Right atrium auricular region (tissue), 2 donors: ENCODE data around the gene BCL2A1. TPM values are rescaled to one million over a fixed set of nuclear protein-coding genes. Genes with fewer than 3 reads are reported as not detected.

Experiments used
- DNase-seq: peaks from one replicate; pipeline ENCODE4 v3.0.0-alpha.2; 2019; ENCODE audit warnings: low spot score
- H3K27ac ChIP-seq, 2 donors: fragments of 200-600 bp; sonication (generic); 1 replicate in 1 of 2; 2 replicates in 1 of 2; pipeline ENCODE4 v1.5.1; 2016 to 2019
- H3K27me3 ChIP-seq, 2 donors: fragments of 200-600 bp; sonication (generic); one replicate each; pipeline versions ENCODE4 v1.5.1 to v1.6.0; 2017 to 2019
- H3K36me3 ChIP-seq: fragments of 200-600 bp; sonication (generic); one replicate; pipeline ENCODE4 v1.5.1; 2016
- H3K4me1 ChIP-seq, 2 donors: fragments of 200-600 bp; sonication (generic); one replicate each; pipeline versions ENCODE4 v1.5.1 to v1.6.0; 2017 to 2019
- H3K4me3 ChIP-seq, 2 donors: fragments of 200-600 bp; sonication (generic); 1 replicate in 1 of 2; 2 replicates in 1 of 2; pipeline ENCODE4 v1.5.1; 2017 to 2019; ENCODE audit warnings: mild to moderate bottlenecking in 1 of 2, moderate library complexity in 1 of 2
- H3K9me3 ChIP-seq, 2 donors: fragments of 200-600 bp; sonication (generic); one replicate each; pipeline ENCODE4 v1.5.1; 2019
- CTCF ChIP-seq, 2 donors: fragments of 200-600 bp; sonication (generic); IDR thresholded peaks; one replicate each; pipeline ENCODE4 v1.5.1; 2019; ENCODE audit warnings: antibody characterized with exemption in 2 of 2
- total RNA-seq, 2 donors: library from RNA; depleted of rRNA; stranded (reverse); fragments of >200 nt; gene quantifications; one replicate each; pipeline ENCODE4 v1.1.0, GENCODE V29; 2016

Gene BCL2A1
- total RNA-seq, 2 donors from 2014 or later: 1.5 to 3.1 TPM

GRCh38 chr15:79957741-79958140 is 13.3 kb downstream of the BCL2A1 start:
- DNase-seq: no peak
- H3K9me3 ChIP-seq: no peaks in the 10 kb centered on the region
- H3K36me3 ChIP-seq: no peaks in the 10 kb centered on the region
- no peak overlapping the region for H3K4me3 ChIP-seq
- H3K27me3 ChIP-seq: no peaks in the 10 kb centered on the region
- H3K27ac ChIP-seq: no peak overlapping the region
- H3K4me1 ChIP-seq: no peaks in the 10 kb centered on the region
- no peak for TF ChIP-seq CTCF (IDR thresholded peaks at IDR 0.05)

GRCh38 chr15:79956354-79956939 is 14.5 kb downstream of the BCL2A1 start:
- no peaks in the 10 kb centered on the region for H3K36me3 ChIP-seq
- no peak for TF ChIP-seq CTCF (IDR thresholded peaks at IDR 0.05)
- no peak overlapping the region for H3K4me3 ChIP-seq
- DNase-seq: no peak
- H3K9me3 ChIP-seq: no peaks in the 10 kb centered on the region
- no peaks in the 10 kb centered on the region for H3K27me3 ChIP-seq
- no peak overlapping the region for H3K27ac ChIP-seq
- no peaks in the 10 kb centered on the region for H3K4me1 ChIP-seq

- Histone ChIP-seq H3K4me1 (no peaks in the 10 kb centered on the region), H3K9me3 (no peaks in the 10 kb centered on the region), H3K36me3 (no peaks in the 10 kb centered on the region), H3K27ac (no peak overlapping the region), H3K4me3 (no peak overlapping the region), H3K27me3 (no peaks in the 10 kb centered on the region)
- no peak for DNase-seq
- TF ChIP-seq CTCF (IDR thresholded peaks at IDR 0.05): no peak
Measured at GRCh38 chr15:79954661-79955060, 16.3 kb downstream of the BCL2A1 start.

GRCh38 chr15:79953951-79954444 is 17.0 kb downstream of the BCL2A1 start:
- no peak overlapping the region for H3K27ac ChIP-seq
- no peaks in the 10 kb centered on the region for H3K4me1 ChIP-seq
- no peaks in the 10 kb centered on the region for H3K9me3 ChIP-seq
- DNase-seq: no peak
- H3K36me3 ChIP-seq: no peaks in the 10 kb centered on the region
- no peak for TF ChIP-seq CTCF (IDR thresholded peaks at IDR 0.05)
- H3K4me3 ChIP-seq: no peak overlapping the region
- no peaks in the 10 kb centered on the region for H3K27me3 ChIP-seq

- no peak overlapping the region for H3K4me3 ChIP-seq
- no peak for DNase-seq
- H3K36me3 ChIP-seq: no peaks in the 10 kb centered on the region
- no peaks in the 10 kb centered on the region for H3K27me3 ChIP-seq
- TF ChIP-seq CTCF (IDR thresholded peaks at IDR 0.05): no peak
- no peaks in the 10 kb centered on the region for H3K9me3 ChIP-seq
- no peaks in the 10 kb centered on the region for H3K4me1 ChIP-seq
- H3K27ac ChIP-seq: no peak overlapping the region
Measured at GRCh38 chr15:79952329-79952728, 18.7 kb downstream of the BCL2A1 start.

GRCh38 chr15:79950247-79950646 is 20.7 kb downstream of the BCL2A1 start:
- Histone ChIP-seq H3K4me3 (no peak overlapping the region), H3K4me1 (no peaks in the 10 kb centered on the region), H3K27me3 (no peaks in the 10 kb centered on the region), H3K36me3 (no peaks in the 10 kb centered on the region), H3K27ac (no peak overlapping the region), H3K9me3 (no peaks in the 10 kb centered on the region)
- no peak for DNase-seq
- no peak for TF ChIP-seq CTCF (IDR thresholded peaks at IDR 0.05)
